GM19463 (cell line): ENCODE measurements around the gene SLC22A13.

ENCODE experiments used
- ATAC-seq: cut with Tn5 transposase; IDR thresholded peaks from one replicate; pipeline ENCODE4 v1.9.1; 2021; ENCODE audit warnings: mild to moderate bottlenecking, moderate library complexity; ENCODE audit not compliant: unreplicated experiment

Gene SLC22A13

GRCh38 chr3:38327335-38328009, 61.9 kb downstream of the SLC22A13 start:
- no peak for ATAC-seq
